Activated naive CD8-positive, alpha-beta T cell treated with anti-CD3 and anti-CD28 coated beads, Interleukin-2, amount 50 U/mL, for 24 hours (primary cell): ENCODE results near the gene OR4D11.
"Not testable (repeated sequence)": the region's sequence is repeated elsewhere in the genome, so short reads cannot be mapped to it uniquely, and the experiment has no call there.

ENCODE experiments used
- ATAC-seq: fragments of 150-1000 bp; cut with Tn5 transposase; one replicate; pipeline ENCODE4 v1.10.0; 2021
- DNase-seq: peaks from one replicate; pipeline ENCODE4 v3.0.0; 2021
- H3K27ac Mint-ChIP-seq: one replicate; pipeline ENCODE4 v1.8.0; 2021; ENCODE audit warnings: mild to moderate bottlenecking, mixed read lengths
- H3K27me3 Mint-ChIP-seq: one replicate; pipeline ENCODE4 v1.8.0; 2021; ENCODE audit warnings: mixed read lengths
- H3K36me3 Mint-ChIP-seq: one replicate; pipeline ENCODE4 v1.8.0; 2021; ENCODE audit warnings: low read depth, mixed read lengths
- H3K4me1 Mint-ChIP-seq: one replicate; pipeline ENCODE4 v1.8.0; 2021; ENCODE audit warnings: mixed read lengths
- H3K4me3 Mint-ChIP-seq: one replicate; pipeline ENCODE4 v1.8.0; 2021; ENCODE audit warnings: mild to moderate bottlenecking, moderate library complexity, mixed read lengths
- H3K9me3 Mint-ChIP-seq: one replicate; pipeline ENCODE4 v1.8.0; 2021; ENCODE audit warnings: mixed read lengths

Gene OR4D11

DNA sequence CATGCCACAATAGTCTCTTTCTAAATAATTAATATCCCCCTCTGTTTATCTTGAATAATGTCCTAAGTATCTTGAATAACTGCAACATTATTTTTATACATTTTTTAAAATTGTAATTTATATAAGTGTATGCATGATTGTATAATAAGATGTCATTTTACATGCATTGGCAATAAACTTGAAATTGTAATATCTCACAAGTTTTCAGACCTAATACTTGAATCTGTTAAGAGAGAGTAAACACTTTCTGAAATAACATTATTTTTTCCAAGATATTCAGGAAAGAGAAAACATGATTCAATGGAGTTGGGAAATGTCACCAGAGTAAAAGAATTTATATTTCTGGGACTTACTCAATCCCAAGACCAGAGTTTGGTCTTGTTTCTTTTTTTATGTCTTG is at the start of gene OR4D11:
TSS of gene OR4D11 (plus strand) at position 301 of the 400 bp plus-strand sequence. CDS start at position 301, 0 bp downstream.
- Mint-ChIP-seq H3K4me1 (no peaks in the 10 kb centered on the region), H3K4me3 (no peak within 1 kb of the TSS), H3K36me3 (no peaks in the 10 kb centered on the region), H3K9me3 (no peaks in the 10 kb centered on the region), H3K27me3 (peaks cover 1% of the 10 kb centered on the region), H3K27ac (no peak within 1 kb of the TSS)
- DNase-seq = no peak
- no peak for ATAC-seq

DNA sequence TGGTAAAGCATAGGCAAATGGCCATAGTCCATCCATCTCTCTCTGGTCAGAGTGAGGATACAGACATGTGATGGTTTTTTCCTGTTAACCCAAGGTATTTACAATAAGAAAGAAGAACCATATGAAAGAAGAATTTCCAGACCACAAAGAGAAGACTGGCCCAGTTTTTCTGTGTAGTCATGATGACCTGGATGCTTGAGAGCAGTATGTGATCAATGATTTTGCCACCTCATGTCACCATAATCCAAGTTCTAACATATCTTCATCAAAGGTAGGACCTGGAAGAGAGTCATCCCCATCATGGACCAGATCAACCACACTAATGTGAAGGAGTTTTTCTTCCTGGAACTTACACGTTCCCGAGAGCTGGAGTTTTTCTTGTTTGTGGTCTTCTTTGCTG is 46.7 kb upstream of the OR4D11 start, which contains the start of gene OR4D6:
TSS of gene OR4D6 (plus strand) at position 301 of the 400 bp plus-strand sequence. CDS start at position 301, 0 bp downstream.
- no peaks in the 10 kb centered on the region for H3K36me3 Mint-ChIP-seq

DNA sequence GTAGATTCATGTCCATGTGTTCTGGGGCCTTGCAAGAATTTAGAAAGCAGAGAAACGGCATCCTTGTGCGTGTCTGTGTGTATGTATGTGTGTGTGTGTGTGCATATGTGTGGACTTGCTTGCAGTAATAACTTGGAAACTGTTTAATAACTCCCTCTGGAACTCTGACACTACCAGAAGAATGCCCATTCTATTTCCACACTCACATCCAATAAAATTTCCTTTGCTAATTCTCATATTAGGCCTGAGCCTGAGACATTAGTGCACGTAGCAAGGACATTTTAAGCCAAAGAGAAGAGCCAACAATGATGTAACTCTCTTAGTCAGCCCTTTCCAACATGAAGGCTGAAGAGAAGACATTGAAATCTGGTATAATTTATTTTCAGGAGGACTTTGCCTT is 43.5 kb upstream of the OR4D11 start:
- ATAC-seq = no peak
- no peaks in the 10 kb centered on the region for H3K4me1 Mint-ChIP-seq
- DNase-seq = no peak
- no peaks in the 10 kb centered on the region for H3K9me3 Mint-ChIP-seq
- H3K27me3 Mint-ChIP-seq = peaks cover 13% of the 10 kb centered on the region
- no peaks in the 10 kb centered on the region for H3K36me3 Mint-ChIP-seq
- no peak overlapping the region for H3K27ac Mint-ChIP-seq
- H3K4me3 Mint-ChIP-seq = no peak overlapping the region

More for the DNA sequence above, 46.7 kb upstream of the OR4D11 start, which contains the start of gene OR4D6:
- Mint-ChIP-seq H3K27me3 (peaks cover 6% of the 10 kb centered on the region), H3K4me1 (no peaks in the 10 kb centered on the region), H3K4me3 (no peak within 1 kb of the TSS), H3K9me3 (no peaks in the 10 kb centered on the region), H3K27ac (no peak within 1 kb of the TSS)
- ATAC-seq (no peak), DNase-seq (no peak)

DNA sequence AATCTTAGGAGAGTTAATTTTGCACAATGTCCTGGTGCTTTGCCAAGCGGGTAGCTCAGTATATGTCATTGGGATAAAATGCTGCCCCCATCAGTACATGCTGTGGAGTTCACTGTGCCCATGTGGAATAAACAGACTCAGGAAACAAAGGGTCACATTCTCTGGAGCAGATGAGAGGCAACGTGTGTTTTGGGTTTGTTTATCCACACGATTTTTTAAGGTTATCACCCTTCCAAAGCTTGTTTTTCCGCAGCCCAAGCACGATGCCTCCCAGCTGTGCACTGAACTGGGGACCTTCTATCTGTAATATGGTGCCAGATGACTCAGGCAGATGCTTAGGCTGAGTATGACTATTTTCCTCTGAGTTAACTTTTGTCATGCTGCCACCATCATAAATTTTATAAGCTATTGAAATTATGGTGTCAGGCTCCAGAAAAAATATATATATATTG is 40.2 kb upstream of the OR4D11 start:
- Mint-ChIP-seq H3K4me1 (no peaks in the 10 kb centered on the region), H3K27me3 (peaks cover 19% of the 10 kb centered on the region), H3K9me3 (no peaks in the 10 kb centered on the region), H3K4me3 (no peak overlapping the region), H3K36me3 (no peaks in the 10 kb centered on the region), H3K27ac (no peak overlapping the region)
- ATAC-seq (no peak), DNase-seq (no peak)

DNA sequence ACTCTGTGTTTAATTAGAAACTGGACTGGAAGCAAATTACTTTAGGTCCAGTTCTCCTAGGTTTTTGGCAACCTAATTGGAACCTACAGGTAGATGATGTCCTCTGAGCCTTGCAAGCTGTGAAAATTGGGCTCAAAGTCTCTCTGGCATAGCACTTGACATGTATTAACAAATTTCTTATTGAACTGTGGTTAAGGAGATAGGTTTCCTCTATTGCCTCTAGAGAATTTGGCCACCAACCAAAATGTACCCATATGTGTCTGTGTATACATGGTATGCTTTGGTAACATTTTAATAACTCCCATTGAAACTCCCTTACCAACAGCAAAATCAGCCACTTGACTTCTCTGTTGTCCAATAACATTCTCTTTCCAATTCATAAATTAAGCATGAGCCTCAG is 30.4 kb upstream of the OR4D11 start, which contains the start of gene OR4D10:
TSS of gene OR4D10 (plus strand) at position 301 of the 400 bp plus-strand sequence. CDS start 4,115 bp downstream, outside the sequence.
- Mint-ChIP-seq H3K4me3 (no peak within 1 kb of the TSS), H3K27ac (no peak within 1 kb of the TSS), H3K4me1 (no peaks in the 10 kb centered on the region), H3K36me3 (no peaks in the 10 kb centered on the region), H3K9me3 (no peaks in the 10 kb centered on the region), H3K27me3 (peaks cover 11% of the 10 kb centered on the region)
- no peak for DNase-seq
- ATAC-seq = no peak

DNA sequence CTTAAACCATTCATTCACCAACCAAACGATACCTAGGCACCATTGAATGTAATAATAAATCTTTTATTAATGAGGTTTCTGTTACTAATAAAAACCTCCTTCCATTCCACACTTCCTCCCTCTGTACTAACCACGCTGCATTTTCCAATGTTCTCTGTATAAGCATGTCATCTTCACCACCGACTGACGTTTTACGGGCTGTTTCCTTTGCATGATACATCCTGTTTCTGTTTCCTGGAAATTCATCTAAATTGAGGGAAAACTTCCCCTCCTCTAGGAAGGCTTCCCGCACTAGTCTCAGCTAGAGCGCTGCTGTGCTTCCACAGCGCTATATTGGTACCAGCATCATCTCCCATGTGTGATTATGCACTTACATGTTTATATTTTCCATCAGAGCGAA is 28.2 kb upstream of the OR4D11 start:
- ATAC-seq (no peak), DNase-seq (no peak)
- Mint-ChIP-seq H3K27me3 (peaks cover 10% of the 10 kb centered on the region), H3K4me3 (no peak overlapping the region), H3K9me3 (no peaks in the 10 kb centered on the region), H3K36me3 (no peaks in the 10 kb centered on the region), H3K4me1 (no peaks in the 10 kb centered on the region), H3K27ac (no peak overlapping the region)

DNA sequence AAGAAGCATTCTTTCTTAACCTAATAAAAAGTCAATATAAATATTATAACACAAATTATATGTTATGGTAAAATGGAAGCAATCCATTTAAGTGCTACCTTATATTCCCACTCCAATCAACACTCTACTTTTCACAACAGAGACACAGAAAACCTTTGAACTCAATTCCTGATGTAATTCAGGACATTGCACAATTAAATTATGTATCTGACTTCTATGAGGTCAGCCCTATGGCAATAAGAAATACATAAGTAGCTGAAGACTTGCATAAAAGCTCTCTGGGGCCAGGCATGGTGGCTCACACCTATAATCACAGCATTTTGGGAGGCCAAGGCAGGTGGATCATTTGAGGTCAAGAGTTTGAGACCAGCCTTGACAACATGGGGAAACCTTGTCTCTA is 23.5 kb upstream of the OR4D11 start:
- Mint-ChIP-seq H3K27me3 (peaks cover 10% of the 10 kb centered on the region), H3K4me3 (no peak overlapping the region), H3K9me3 (no peaks in the 10 kb centered on the region), H3K27ac (no peak overlapping the region), H3K36me3 (no peaks in the 10 kb centered on the region), H3K4me1 (no peaks in the 10 kb centered on the region)
- DNase-seq (no peak), ATAC-seq (no peak)

DNA sequence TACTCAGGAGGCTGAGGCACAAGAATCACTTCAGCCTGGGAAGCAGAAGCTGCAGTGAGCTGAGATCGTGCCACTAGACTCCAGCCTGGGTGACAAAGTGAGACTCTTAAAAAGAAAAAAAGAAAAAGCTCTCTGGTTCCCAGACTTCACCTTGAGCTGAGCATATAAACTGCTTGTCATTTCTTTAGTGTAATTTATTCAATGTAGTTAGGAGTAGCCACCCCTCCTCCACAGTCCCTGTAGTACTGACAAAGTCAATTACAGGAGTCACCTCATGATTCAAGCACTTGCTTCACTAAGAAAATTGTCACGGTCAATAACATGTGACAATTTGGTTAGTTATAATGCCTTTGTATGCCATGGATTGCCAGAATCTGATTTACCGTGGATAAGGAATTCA is 23.0 kb upstream of the OR4D11 start:
- Mint-ChIP-seq H3K4me3 (no peak overlapping the region), H3K27ac (no peak overlapping the region)

DNA sequence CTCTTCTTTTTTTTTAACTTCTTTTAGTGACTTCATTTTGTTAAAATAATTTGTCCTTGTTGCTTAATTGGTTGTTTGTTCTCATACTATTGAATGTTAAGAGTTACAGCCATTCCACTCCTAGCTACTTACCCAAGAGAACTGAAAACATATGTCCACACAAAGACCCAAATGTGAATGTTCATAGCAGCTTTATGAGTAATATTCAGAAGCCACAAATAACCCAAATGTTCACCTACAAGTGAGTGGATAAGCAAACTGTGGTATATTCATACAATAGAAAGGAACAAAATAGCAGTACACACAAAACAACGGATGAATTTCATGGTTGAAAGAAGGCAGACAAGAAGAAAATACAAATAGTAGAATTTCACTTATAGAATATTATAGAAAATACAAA is 1.4 kb upstream of the OR4D11 start:
- no peaks in the 10 kb centered on the region for H3K4me1 Mint-ChIP-seq
- peaks cover 1% of the 10 kb centered on the region for H3K27me3 Mint-ChIP-seq
- no peak overlapping the region for H3K27ac Mint-ChIP-seq
- DNase-seq (no peak), ATAC-seq (peak; percentile 28)
- no peak overlapping the region for H3K4me3 Mint-ChIP-seq
- no peaks in the 10 kb centered on the region for H3K36me3 Mint-ChIP-seq
- H3K9me3 Mint-ChIP-seq = no peaks in the 10 kb centered on the region

More for the DNA sequence above, 23.0 kb upstream of the OR4D11 start:
- DNase-seq = no peak
- no peaks in the 10 kb centered on the region for H3K36me3 Mint-ChIP-seq
- peaks cover 10% of the 10 kb centered on the region for H3K27me3 Mint-ChIP-seq
- H3K9me3 Mint-ChIP-seq = no peaks in the 10 kb centered on the region
- H3K4me1 Mint-ChIP-seq = no peaks in the 10 kb centered on the region
- ATAC-seq = no peak

DNA sequence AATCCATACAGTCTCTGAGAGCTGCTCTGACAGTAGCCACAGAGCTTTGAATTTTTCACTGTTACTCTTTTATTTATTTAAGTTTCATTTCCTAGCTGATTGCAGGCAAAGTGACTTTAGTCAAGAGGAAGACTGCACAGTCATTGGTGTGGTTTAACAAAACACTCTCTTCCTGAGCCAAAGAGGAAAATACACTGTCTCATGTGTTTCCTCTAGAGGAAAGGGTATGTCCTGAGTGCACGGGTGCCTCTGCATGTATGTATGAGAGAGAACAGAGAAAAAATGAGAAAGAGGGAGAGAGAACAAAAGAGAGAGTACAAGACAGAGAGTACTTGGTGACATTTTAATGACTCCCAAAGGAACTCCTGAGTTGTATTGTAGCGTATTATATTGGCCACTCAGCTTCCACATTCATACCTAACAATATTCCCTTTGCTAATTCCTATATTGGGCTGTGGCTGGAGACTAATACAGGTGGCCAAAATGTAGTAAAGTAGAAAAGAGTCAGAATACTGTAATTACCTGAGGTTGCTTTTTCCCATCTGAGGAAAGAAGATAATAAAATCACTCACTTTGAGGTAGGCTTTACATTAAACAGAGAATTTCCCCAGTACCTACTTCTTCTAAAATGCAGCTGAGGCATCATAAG is 7.7 kb downstream of the OR4D11 start, which contains the start of gene OR4D9:
TSS of gene OR4D9 (plus strand) at position 599 of the 649 bp plus-strand sequence. CDS start 3,374 bp downstream, outside the sequence.
- no peaks in the 10 kb centered on the region for H3K27me3 Mint-ChIP-seq
- H3K27ac Mint-ChIP-seq = no peak within 1 kb of the TSS
- peaks cover 16% of the 10 kb centered on the region for H3K4me1 Mint-ChIP-seq
- no peaks in the 10 kb centered on the region for H3K36me3 Mint-ChIP-seq
- no peaks in the 10 kb centered on the region for H3K9me3 Mint-ChIP-seq
- ATAC-seq = no peak
- no peak for DNase-seq
- no peak within 1 kb of the TSS for H3K4me3 Mint-ChIP-seq

DNA sequence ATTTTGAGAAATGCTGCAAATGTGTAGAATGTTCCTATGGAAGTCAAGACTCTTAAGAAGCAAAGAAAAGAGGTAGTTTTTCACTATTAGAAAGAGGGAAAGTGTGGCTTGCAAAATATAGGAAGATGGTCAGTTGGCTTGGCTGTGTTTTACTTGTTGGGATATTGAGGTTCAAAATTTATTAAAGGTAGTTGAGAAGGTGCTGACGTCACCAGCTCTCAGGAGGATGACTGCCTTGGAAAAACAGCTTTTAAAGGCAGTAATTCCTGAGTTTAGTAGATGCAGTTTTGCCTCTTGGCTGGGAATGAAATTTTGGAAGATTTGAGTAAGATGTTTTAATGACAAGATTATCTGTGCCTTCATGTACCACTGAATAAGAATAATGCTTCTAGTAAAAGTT is 8.3 kb downstream of the OR4D11 start:
- Mint-ChIP-seq H3K36me3 (no peaks in the 10 kb centered on the region), H3K27me3 (no peaks in the 10 kb centered on the region), H3K4me3 (no peak overlapping the region), H3K4me1 (peaks cover 16% of the 10 kb centered on the region), H3K9me3 (no peaks in the 10 kb centered on the region), H3K27ac (no peak overlapping the region)
- DNase-seq (no peak), ATAC-seq (no peak)

DNA sequence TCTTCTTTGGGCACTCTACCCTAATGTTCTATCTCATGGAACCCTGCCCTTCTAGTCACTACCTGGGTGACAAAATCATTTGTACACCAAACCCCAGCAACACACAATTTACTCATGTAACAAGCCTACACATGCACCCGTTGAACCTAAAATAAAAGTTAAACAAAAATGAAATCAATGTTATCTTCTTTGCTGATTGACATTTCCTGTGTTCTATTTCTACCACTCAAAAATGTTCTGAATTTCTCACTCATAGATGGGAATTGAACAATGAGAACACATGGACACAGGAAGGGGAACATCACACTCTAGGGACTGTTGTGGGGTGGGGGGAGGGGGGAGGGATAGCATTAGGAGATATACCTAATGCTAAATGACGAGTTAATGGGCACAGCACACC is 16.8 kb downstream of the OR4D11 start:
- H3K27ac Mint-ChIP-seq, DNase-seq: not testable (repeated sequence)

DNA sequence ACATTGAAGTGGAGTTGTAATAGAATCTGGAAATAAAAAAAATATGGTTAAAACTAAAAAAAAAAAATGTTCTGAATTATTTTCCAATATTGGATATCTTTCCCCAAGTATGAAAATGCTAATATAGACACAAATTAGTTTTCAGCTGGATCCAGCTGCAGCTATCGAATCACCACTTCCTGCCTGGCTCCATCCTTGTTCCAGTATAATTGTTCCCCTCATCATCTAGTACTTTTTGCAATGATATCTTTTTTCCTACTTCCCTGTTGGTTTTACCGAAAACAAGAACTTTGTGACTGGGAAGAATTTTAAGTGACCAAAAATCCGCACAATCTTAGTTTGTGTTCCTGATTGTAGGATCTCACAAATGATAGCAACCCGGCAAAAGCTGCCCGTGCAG is 17.4 kb downstream of the OR4D11 start:
- H3K36me3 Mint-ChIP-seq = no peaks in the 10 kb centered on the region
- H3K9me3 Mint-ChIP-seq = no peaks in the 10 kb centered on the region
- no peak for DNase-seq
- ATAC-seq = no peak
- H3K4me3 Mint-ChIP-seq = no peak overlapping the region
- no peak overlapping the region for H3K27ac Mint-ChIP-seq
- no peaks in the 10 kb centered on the region for H3K4me1 Mint-ChIP-seq
- peaks cover 5% of the 10 kb centered on the region for H3K27me3 Mint-ChIP-seq

More for the DNA sequence above, 16.8 kb downstream of the OR4D11 start:
- H3K27me3 Mint-ChIP-seq, H3K36me3 Mint-ChIP-seq, ATAC-seq, H3K9me3 Mint-ChIP-seq, H3K4me1 Mint-ChIP-seq, H3K4me3 Mint-ChIP-seq: not testable (repeated sequence)

DNA sequence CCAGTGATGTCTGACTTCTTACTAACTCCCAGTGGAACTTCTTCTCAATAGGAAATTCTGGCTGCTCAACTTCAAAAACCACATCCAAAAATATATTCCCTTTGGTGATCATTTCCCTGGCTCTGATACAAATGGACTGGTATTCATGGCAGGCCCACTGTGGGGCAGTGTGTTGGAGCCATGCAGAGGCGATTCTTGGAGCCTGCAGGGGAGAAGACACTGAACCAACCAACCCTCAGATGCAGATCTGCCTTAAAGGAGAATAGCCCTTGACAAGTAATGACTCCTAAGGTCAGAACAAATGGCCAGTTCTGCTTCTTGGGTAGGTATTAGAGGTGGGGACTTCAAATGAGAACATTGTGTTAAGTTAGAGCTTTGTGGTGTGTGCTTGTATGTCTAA is 20.2 kb downstream of the OR4D11 start:
- Mint-ChIP-seq H3K9me3 (no peaks in the 10 kb centered on the region), H3K4me3 (no peak overlapping the region), H3K27me3 (peaks cover 3% of the 10 kb centered on the region)

DNA sequence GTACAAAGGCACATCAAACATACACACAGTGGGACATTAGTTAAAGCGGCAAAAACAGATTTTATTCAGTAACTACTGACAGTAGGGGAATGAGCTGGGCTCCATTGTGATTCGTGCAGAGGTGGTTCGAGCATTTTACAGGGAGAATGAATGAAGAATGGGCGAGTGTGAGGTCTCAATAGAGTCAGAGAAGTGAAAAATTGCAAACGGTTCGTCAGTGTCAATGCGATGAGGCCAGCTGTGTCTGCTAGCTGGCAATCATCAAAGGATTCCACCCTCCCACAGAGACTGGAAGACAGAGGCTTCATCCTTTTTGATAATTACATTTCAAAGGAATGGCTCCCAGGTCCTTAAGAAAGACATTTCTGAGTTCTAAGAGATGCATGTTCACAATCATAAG is 25.3 kb downstream of the OR4D11 start:
- no peaks in the 10 kb centered on the region for H3K36me3 Mint-ChIP-seq
- H3K9me3 Mint-ChIP-seq = no peaks in the 10 kb centered on the region
- DNase-seq (no peak), ATAC-seq (no peak)
- peaks cover 3% of the 10 kb centered on the region for H3K27me3 Mint-ChIP-seq
- no peak overlapping the region for H3K27ac Mint-ChIP-seq
- H3K4me3 Mint-ChIP-seq = no peak overlapping the region
- H3K4me1 Mint-ChIP-seq = no peaks in the 10 kb centered on the region

More for the DNA sequence above, 20.2 kb downstream of the OR4D11 start:
- Mint-ChIP-seq H3K4me1 (no peaks in the 10 kb centered on the region), H3K27ac (no peak overlapping the region), H3K36me3 (no peaks in the 10 kb centered on the region)
- DNase-seq (no peak), ATAC-seq (no peak)
